Measurements from ENCODE around the gene TRIO. TPM values are rescaled to one million over a fixed set of nuclear protein-coding genes. Genes with fewer than 3 reads are reported as not detected.

TRIO gene
- total and polyA plus RNA-seq, 2 donors (not counting 3 experiments of a cell fraction or from before 2014, with no cell fraction given), result 82.9 to 248 TPM

- Histone ChIP-seq H3K36me3 (ENCODE audit: control insufficient read depth in 2 of 2, extremely low read depth in 1 of 2, insufficient read depth in 2 of 2, low read length in 2 of 2) (peaks cover 13 to 17% of the 10 kb centered on the region in 2 experiments), H3K4me1 (ENCODE audit: control insufficient read depth, extremely low read depth, insufficient read depth, low read length) (peaks cover 29% of the 10 kb centered on the region), H3K27me3 (ENCODE audit: control insufficient read depth in 2 of 2, insufficient read depth in 2 of 2, low read length in 2 of 2) (no peaks in the 10 kb centered on the region), H3K4me3 (replicated peaks in 1 of 3; ENCODE audit: insufficient read depth in 1 of 3, low read depth in 1 of 3, low read length in 3 of 3) (no peak overlapping the region), H2AFZ (ENCODE audit: low read depth, low read length) (no peak overlapping the region), H3K9me3 (replicated peaks; ENCODE audit: control insufficient read depth, insufficient read depth, low read length) (no peaks in the 10 kb centered on the region), H3K4me2 (ENCODE audit: insufficient read depth, low read length) (no peak overlapping the region), H3K27ac (ENCODE audit: insufficient read depth, low read depth, low read length) (no peak overlapping the region), H3K9ac (replicated peaks; ENCODE audit: extremely low read depth, insufficient read depth, low read length) (no peak overlapping the region), H4K20me1 (replicated peaks; ENCODE audit: control insufficient read depth, extremely low read depth, insufficient read depth, low read length) (peaks cover 2% of the 10 kb centered on the region), H3K79me2 (ENCODE audit: control insufficient read depth, insufficient read depth, low read length) (peaks cover 29% of the 10 kb centered on the region), H3K9me1 (replicated peaks; ENCODE audit: control insufficient read depth, extremely low read depth, insufficient read depth, low read length) (no peaks in the 10 kb centered on the region)
- intact Hi-C loops (cut with micrococcal nuclease), result no loop called here
- no peak for TF ChIP-seq EZH2 (IDR thresholded peaks at IDR 0.05; ENCODE audit: borderline replicate concordance, low read depth, low read length, severe bottlenecking)
- no peak for TF ChIP-seq GATA2 (IDR thresholded peaks at IDR 0.05; ENCODE audit: insufficient read depth, insufficient read length, low read depth, low read length)
- no peak for TF ChIP-seq MAX (IDR thresholded peaks at IDR 0.05; ENCODE audit: insufficient read depth, insufficient read length)
- no peak for TF ChIP-seq CTCF (IDR thresholded peaks at IDR 0.05; ENCODE audit: extremely low read depth in 1 of 2, insufficient read depth in 1 of 2, low read depth in 1 of 2, low read length in 2 of 2)
- no peak for TF ChIP-seq POLR2AphosphoS5 (IDR thresholded peaks at IDR 0.05; ENCODE audit: insufficient read depth, low read depth, low read length)
- no peak for TF ChIP-seq JUN (IDR thresholded peaks at IDR 0.05; ENCODE audit: borderline replicate concordance, insufficient read depth, insufficient read length, low read depth)
- no peak for TF ChIP-seq MYC (IDR thresholded peaks at IDR 0.05; ENCODE audit: low read depth, low read length)
- no peak for TF ChIP-seq POLR2A (IDR thresholded peaks at IDR 0.05; ENCODE audit: low read depth, low read length)
- no peak for TF ChIP-seq FOS (IDR thresholded peaks at IDR 0.05; ENCODE audit: borderline replicate concordance, insufficient read depth, low read length)
- dilution Hi-C loops (cut with MboI; ENCODE audit: extremely low pct_ligation_motif_present, low sequenced_read_pairs), result no loop called here
- ChIA-PET POLR2A (no interaction called here), CTCF (interaction anchor here (2.7 kb wide), 1 partner anchor 290 kb away, joined by 16 read pairs; no protein-coding TSS in a partner anchor)
- no TSS peak for BruUV-seq (replicated peaks)
- FAIRE-seq (no peak), DNase-seq (ENCODE audit: low read depth, low spot score) (no peak)
These were observed 215.4 kb downstream of the TRIO start for GRCh38 chr5:14358536-14358935.
